Measurements from ENCODE around the gene EIF4EBP2. TPM values are rescaled to one million over a fixed set of nuclear protein-coding genes. Genes with fewer than 3 reads are reported as not detected.

The EIF4EBP2 gene
- total RNA-seq, 1 experiment from 2014 or later, result 80.3 TPM

DNA sequence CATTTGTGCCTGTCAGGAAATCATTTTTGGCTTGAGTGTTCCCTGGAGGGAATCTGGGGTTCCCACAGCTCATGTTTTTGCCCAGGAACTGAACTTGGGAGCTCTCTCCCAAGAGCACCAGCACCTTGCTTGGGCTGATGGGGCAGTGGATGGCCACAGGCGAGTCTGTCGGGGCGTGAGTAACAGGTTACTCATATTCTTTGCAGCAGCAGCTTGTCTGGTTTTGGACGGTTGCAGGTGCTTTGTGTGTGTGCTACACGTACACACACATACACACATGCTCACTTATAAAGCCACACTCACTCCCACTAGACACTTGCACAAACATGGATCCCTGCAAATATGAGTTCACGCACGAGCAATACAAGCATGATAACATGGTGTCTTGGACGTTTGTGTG is 71.7 kb downstream of the EIF4EBP2 start:
- peak overlapping the region; percentile 34 for H3K27ac ChIP-seq

DNA sequence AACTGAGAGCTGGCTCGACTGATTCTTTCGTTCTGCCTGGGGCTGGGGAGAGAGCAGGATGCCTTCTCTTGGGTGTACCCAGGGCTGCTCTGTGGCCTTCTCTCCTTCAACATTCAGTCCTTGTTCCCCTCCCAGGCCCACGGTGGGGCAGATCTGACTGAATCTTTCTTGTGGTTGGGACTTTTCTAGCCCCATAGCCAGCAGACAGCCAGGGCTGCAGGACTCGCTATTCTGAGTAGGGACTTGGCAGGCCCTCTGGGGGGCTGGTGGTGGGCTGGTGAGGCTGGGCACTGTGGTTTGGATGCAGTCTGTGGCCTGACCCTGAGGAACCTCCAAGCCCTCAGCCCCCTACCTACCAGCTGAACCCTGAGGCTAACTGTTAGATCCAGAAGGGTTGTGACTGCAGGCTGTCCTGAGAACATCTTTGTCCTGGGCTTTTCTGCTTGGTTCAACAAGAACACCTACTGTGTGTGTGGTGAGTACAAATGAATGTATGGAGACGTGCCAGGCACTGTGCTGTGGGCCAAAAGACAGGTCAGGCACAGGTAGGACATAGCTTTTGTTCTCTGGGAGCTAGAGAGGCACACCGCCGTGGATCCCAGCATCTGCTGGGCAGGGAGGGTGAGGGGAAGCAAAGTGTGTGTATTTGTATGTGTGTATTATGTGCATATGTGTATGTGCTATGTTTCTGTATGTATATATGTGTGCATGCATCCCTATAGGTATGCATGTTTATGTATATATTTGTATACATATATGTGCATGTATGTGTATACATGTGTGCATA is 72.5 kb downstream of the EIF4EBP2 start:
- H3K79me2 ChIP-seq (ENCODE audit: low read depth), result peaks cover 4% of the 10 kb centered on the region; the same call in 1 of the 2 replicates
- no peak for DNase-seq
- no peak overlapping the region for H3K4me3 ChIP-seq
- POLR2A ChIA-PET (ENCODE audit: unreplicated experiment), result no interaction called here
- H3K27ac ChIP-seq, result no peak overlapping the region
- peaks cover 25% of the 10 kb centered on the region for H3F3A ChIP-seq (ENCODE audit: insufficient read depth, low read depth)
- intact Hi-C loops (cut with micrococcal nuclease; ENCODE audit: unreplicated experiment), result loop anchor here (5.0 kb wide), 1 partner anchor 61 kb away; no protein-coding TSS in a partner anchor
- H3K36me3 ChIP-seq (ENCODE audit: low read depth), result no peaks in the 10 kb centered on the region
- H3K4me1 ChIP-seq (replicated peaks; ENCODE audit: insufficient read depth), result peaks cover 48% of the 10 kb centered on the region
- H3K9me2 ChIP-seq (ENCODE audit: insufficient read depth), result no peaks in the 10 kb centered on the region
- H2AFZ ChIP-seq, result no peak overlapping the region
- TF ChIP-seq, protein P1, sequence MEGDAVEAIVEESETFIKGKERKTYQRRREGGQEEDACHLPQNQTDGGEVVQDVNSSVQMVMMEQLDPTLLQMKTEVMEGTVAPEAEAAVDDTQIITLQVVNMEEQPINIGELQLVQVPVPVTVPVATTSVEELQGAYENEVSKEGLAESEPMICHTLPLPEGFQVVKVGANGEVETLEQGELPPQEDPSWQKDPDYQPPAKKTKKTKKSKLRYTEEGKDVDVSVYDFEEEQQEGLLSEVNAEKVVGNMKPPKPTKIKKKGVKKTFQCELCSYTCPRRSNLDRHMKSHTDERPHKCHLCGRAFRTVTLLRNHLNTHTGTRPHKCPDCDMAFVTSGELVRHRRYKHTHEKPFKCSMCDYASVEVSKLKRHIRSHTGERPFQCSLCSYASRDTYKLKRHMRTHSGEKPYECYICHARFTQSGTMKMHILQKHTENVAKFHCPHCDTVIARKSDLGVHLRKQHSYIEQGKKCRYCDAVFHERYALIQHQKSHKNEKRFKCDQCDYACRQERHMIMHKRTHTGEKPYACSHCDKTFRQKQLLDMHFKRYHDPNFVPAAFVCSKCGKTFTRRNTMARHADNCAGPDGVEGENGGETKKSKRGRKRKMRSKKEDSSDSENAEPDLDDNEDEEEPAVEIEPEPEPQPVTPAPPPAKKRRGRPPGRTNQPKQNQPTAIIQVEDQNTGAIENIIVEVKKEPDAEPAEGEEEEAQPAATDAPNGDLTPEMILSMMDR (conservative IDR thresholded peaks at IDR 0.05), result no peak
- no peak for TF ChIP-seq EZH2 (IDR thresholded peaks at IDR 0.05; ENCODE audit: low read depth)
- no TSS peak for BruUV-seq (replicated peaks)
- H3K9me3 ChIP-seq (ENCODE audit: insufficient read depth, low read depth), result no peaks in the 10 kb centered on the region
- H4K20me1 ChIP-seq (ENCODE audit: insufficient read depth), result no peaks in the 10 kb centered on the region
- CTCF ChIA-PET, result interaction anchor here (0.6 kb wide), 1 partner anchor 14 kb away, joined by 3 read pairs; no protein-coding TSS in a partner anchor
- peak overlapping the region; percentile 43; the same call in 1 of the 2 replicates for H3K4me2 ChIP-seq
- no peaks in the 10 kb centered on the region for H3K27me3 ChIP-seq (ENCODE audit: insufficient read depth, low read depth)

More for the DNA sequence above, 71.7 kb downstream of the EIF4EBP2 start:
- H2AFZ ChIP-seq, result no peak overlapping the region
- H3K4me3 ChIP-seq, result no peak overlapping the region
- peak overlapping the region; percentile 43 for H3K4me2 ChIP-seq
- H3F3A ChIP-seq (ENCODE audit: insufficient read depth, low read depth), result peaks cover 25% of the 10 kb centered on the region
- peak; percentile 56 to 82 for DNase-seq
- POLR2A ChIA-PET (ENCODE audit: unreplicated experiment), result interaction anchor here (0.6 kb wide), 2 partner anchors 173 to 379 kb away, joined by 3 to 7 read pairs; no protein-coding TSS in a partner anchor
- TF ChIP-seq EZH2 (IDR thresholded peaks at IDR 0.05; ENCODE audit: low read depth), result no peak
- TF ChIP-seq, protein P1 (conservative IDR thresholded peaks at IDR 0.05), result no peak
- peaks cover 48% of the 10 kb centered on the region for H3K4me1 ChIP-seq (replicated peaks; ENCODE audit: insufficient read depth)
- CTCF ChIA-PET, result interaction anchor here (0.6 kb wide), 1 partner anchor 213 kb away, joined by 3 read pairs; no protein-coding TSS in a partner anchor
- H3K36me3 ChIP-seq (ENCODE audit: low read depth), result no peaks in the 10 kb centered on the region
- intact Hi-C loops (cut with micrococcal nuclease; ENCODE audit: unreplicated experiment), result loop anchor here (5.0 kb wide), 1 partner anchor 62 kb away; no protein-coding TSS in a partner anchor
- no peaks in the 10 kb centered on the region for H4K20me1 ChIP-seq (ENCODE audit: insufficient read depth)
- no peaks in the 10 kb centered on the region for H3K9me3 ChIP-seq (ENCODE audit: insufficient read depth, low read depth)
- no peaks in the 10 kb centered on the region for H3K9me2 ChIP-seq (ENCODE audit: insufficient read depth)
- BruUV-seq (replicated peaks), result no TSS peak
- H3K79me2 ChIP-seq (ENCODE audit: low read depth), result peaks cover 4% of the 10 kb centered on the region; the same call in 1 of the 2 replicates
- H3K27me3 ChIP-seq (ENCODE audit: insufficient read depth, low read depth), result no peaks in the 10 kb centered on the region

DNA sequence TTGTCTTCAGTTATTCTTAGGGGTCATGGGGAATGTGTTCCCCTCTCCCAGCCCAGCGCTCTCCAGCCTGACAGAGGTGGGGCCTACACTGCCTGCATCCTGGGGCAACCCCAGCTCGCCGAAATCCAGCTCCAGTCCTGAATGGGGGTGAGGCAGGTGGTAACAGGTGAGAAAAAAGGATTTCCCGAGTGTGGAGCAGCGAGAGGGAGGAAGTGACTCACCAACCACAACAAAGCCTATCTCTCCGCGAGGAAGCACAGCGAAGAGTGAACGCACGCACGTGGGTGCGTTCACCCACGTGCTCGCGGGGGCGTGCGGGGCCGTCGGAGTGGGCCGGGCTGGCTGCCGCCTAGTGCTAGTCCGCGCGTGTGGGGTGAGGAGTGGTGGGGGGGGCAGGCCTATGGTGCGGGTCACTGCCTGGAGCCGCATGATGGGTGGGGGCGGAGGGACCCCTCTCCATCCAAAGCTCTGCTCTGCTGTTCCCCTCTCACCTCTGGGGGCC is 73.8 kb downstream of the EIF4EBP2 start:
- H3K9me2 ChIP-seq (ENCODE audit: insufficient read depth), result no peaks in the 10 kb centered on the region
- peak overlapping the region; percentile 97 for H3K4me2 ChIP-seq
- intact Hi-C loops (cut with micrococcal nuclease; ENCODE audit: unreplicated experiment), result loop anchor here (5.0 kb wide), 1 partner anchor 60 kb away; no protein-coding TSS in a partner anchor
- H3K36me3 ChIP-seq (ENCODE audit: low read depth), result no peaks in the 10 kb centered on the region
- peak overlapping the region; percentile 71 for H3K4me3 ChIP-seq
- H3K4me1 ChIP-seq (replicated peaks; ENCODE audit: insufficient read depth), result peaks cover 48% of the 10 kb centered on the region
- H2AFZ ChIP-seq, result peak overlapping the region; percentile 82
- no peaks in the 10 kb centered on the region for H4K20me1 ChIP-seq (ENCODE audit: insufficient read depth)
- ChIA-PET CTCF (interaction anchor here (0.5 to 0.9 kb wide), 2 partner anchors 16 to 277 kb away, joined by 3 to 7 read pairs; no protein-coding TSS in a partner anchor), POLR2A (ENCODE audit: unreplicated experiment) (interaction anchor here (0.5 to 0.7 kb wide), 3 partner anchors 17 to 296 kb away, joined by 3 to 7 read pairs (median 6); no protein-coding TSS in a partner anchor)
- H3K9me3 ChIP-seq (ENCODE audit: insufficient read depth, low read depth), result no peaks in the 10 kb centered on the region
- no peaks in the 10 kb centered on the region for H3K27me3 ChIP-seq (ENCODE audit: insufficient read depth, low read depth)
- peaks cover 25% of the 10 kb centered on the region for H3F3A ChIP-seq (ENCODE audit: insufficient read depth, low read depth)
- TF ChIP-seq EZH2 (IDR thresholded peaks at IDR 0.05; ENCODE audit: low read depth), result no peak
- TF ChIP-seq, protein P1 (conservative IDR thresholded peaks at IDR 0.05), result no peak
- BruUV-seq (replicated peaks), result no TSS peak
- peak overlapping the region; percentile 52 for H3K27ac ChIP-seq
- peak; percentile 63 to 82 for DNase-seq
- H3K79me2 ChIP-seq (ENCODE audit: low read depth), result peaks cover 4% of the 10 kb centered on the region; the same call in 1 of the 2 replicates
